Erythroblast (primary cell): ENCODE data around the gene IVL.

Source experiments
- DNase-seq, 2 experiments: peaks; one replicate each; lab custom pipeline; 2025; lab: John Stamatoyannopoulos, UW
- GATA1 ChIP-seq: IDR thresholded peaks from 2 replicates; pipeline ENCODE4 v1.6.1; 2011; ENCODE audit warnings: low read depth, mild to moderate bottlenecking, control low read depth, low read length, moderate library complexity
- POLR2A ChIP-seq: IDR thresholded peaks from 2 replicates; pipeline ENCODE4 v1.6.1; 2011; ENCODE audit warnings: mild to moderate bottlenecking, low read length

Gene IVL

GRCh38 chr1:152880316-152880715 lies 28.0 kb upstream of the IVL start:
- TF ChIP-seq GATA1, result no peak
- TF ChIP-seq POLR2A, result no peak
- DNase-seq, result no peak

DNA sequence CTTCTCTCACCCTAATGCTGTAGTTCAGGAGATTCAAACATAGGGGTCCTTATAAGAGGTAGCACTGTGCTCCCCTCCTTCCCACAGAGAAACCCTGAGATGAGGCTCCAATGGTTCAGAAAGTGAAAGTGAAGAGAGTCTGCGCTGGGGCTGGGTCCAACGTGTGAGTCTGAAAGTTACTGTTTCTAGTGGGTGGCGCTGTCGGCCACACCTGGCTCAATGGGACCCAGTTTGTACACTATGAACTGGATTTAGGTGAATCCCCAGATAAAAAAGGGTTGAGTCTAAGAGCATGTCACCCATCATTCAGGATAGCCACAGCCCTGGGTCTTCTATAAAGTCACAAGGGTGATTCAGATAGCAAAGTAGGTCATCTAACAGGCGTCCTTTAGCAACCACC lies 27.4 kb upstream of the IVL start:
- TF ChIP-seq GATA1 (no peak), POLR2A (no peak)
- DNase-seq, result no peak

- no peak for TF ChIP-seq POLR2A
- no peak for TF ChIP-seq GATA1
- DNase-seq, result no peak
These were observed 24.3 kb upstream of the IVL start for GRCh38 chr1:152884085-152884484.

DNA sequence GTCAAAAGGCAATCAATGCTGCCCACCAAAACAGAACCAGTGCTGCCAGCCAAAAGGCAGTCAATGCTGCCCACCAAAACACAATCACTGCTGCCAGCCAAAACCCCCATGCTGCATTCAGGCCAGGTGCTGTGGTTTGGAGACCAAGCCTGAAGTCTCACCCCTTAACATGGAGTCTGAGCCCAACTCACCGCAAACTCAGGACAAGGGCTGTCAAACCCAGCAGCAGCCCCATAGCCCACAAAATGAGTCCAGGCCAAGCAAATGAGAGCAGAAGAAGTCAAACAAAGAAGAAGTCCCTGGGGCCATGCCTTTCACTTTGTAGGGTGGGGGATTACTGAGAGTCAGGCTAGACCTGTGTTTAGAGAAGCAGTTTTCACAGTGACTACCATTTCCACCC lies 23.8 kb upstream of the IVL start:
- no peak for DNase-seq
- TF ChIP-seq GATA1 (no peak), POLR2A (no peak)

GRCh38 chr1:152884966-152885624 lies 23.3 kb upstream of the IVL start:
- no peak for DNase-seq
- TF ChIP-seq GATA1 (no peak), POLR2A (no peak)

- DNase-seq, result no peak
- TF ChIP-seq GATA1 (no peak), POLR2A (no peak)
These were observed 22.3 kb upstream of the IVL start for GRCh38 chr1:152886085-152886484.

- no peak for TF ChIP-seq POLR2A
- no peak for DNase-seq
These were observed 21.5 kb upstream of the IVL start for GRCh38 chr1:152886758-152887409.

GRCh38 chr1:152888126-152888525 lies 20.2 kb upstream of the IVL start:
- no peak for TF ChIP-seq GATA1
- TF ChIP-seq POLR2A, result no peak
- DNase-seq, result no peak

DNA sequence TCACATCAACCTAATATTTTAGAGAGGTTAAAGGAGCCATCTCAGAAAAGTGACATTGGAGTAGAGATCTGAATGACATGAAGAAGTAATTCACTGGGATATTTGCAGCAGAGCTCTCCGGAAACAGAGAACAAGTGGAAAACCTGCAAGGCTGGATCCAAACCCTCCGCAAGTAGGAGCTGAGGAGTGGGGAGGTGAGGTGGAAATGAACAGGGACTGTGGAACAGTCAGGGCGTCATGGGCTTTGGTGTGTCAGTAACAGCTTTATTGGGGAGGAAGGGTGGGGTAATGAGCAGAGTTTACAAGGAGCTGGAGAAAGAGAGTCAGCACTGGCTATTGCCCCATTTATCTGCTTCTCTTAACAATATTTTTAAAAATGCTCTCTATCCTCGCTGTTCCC lies 9.3 kb upstream of the IVL start:
- DNase-seq, result no peak
- TF ChIP-seq POLR2A, result no peak
- TF ChIP-seq GATA1, result no peak

GRCh38 chr1:152899883-152900282 lies 8.5 kb upstream of the IVL start:
- no peak for DNase-seq
- TF ChIP-seq POLR2A (no peak), GATA1 (no peak)

- no peak for TF ChIP-seq GATA1
- no peak for TF ChIP-seq POLR2A
- no peak for DNase-seq
These were observed 6.7 kb upstream of the IVL start for GRCh38 chr1:152901631-152902030.

GRCh38 chr1:152902636-152903035 lies 5.7 kb upstream of the IVL start:
- TF ChIP-seq GATA1, result no peak
- TF ChIP-seq POLR2A, result no peak
- DNase-seq, result no peak

DNA sequence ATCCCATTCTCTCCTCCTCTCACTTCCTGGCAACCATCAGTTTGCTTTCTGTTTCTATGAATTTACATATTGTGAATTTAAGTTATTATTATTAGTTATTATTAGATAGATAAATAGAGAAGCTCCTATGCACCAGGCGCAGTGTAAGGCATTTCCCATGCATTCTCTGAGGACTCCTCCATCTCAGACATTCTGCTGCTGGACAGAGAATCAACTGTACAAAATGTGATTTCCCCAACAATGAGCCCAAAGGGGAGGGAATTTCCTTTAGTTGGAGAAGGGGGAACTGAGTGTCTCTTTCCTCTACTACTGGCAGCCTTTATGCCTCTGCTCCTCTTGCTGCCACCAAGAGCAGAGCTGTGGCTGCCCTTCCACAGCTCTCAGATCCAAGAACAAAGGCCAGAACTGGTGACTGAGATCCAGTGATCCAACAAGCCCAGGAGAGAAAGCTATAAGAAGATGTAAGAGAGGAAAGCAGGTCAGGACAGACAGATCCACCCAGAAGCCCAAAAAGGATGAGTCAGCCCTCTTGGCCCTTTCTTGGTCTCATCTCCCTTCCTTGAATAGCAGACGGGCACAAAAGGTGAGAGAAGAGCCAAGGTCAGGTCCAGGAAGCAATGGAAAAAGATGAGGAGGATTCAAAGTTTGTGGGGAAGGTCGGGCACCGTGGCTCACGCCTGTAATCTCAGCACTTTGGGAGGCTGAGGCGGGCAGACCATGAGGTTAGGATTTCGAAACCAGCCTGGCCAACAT lies 3.5 kb upstream of the IVL start:
- DNase-seq, result no peak
- TF ChIP-seq GATA1, result no peak
- no peak for TF ChIP-seq POLR2A

GRCh38 chr1:152906023-152906565 lies 2.3 kb upstream of the IVL start:
- TF ChIP-seq POLR2A (no peak), GATA1 (no peak)
- DNase-seq, result peak in 1 of 2 experiments; percentile 22
